Epithelial cell of proximal tubule (primary cell): ENCODE results near the gene KRTAP5-4. TPM values are rescaled to one million over a fixed set of nuclear protein-coding genes. Genes with fewer than 3 reads are reported as not detected.
"Not testable (repeated sequence)": the region's sequence is repeated elsewhere in the genome, so short reads cannot be mapped to it uniquely, and the experiment has no call there.

Experiments used
- DNase-seq: peaks from one replicate; pipeline ENCODE4 v3.0.0-alpha.2; 2011; ENCODE audit warnings: low read depth
- H3K4me3 ChIP-seq: 2 replicates; pipeline ENCODE4 v1.5.1; 2011; ENCODE audit warnings: low read depth, mild to moderate bottlenecking, low read length
- CTCF ChIP-seq: conservative IDR thresholded peaks from 2 replicates; pipeline ENCODE4 v1.5.1; 2012; ENCODE audit warnings: low read depth, mild to moderate bottlenecking, low read length
- total RNA-seq: library from RNA; depleted of rRNA; stranded (reverse); fragments of >200 nt; gene quantifications from 2 replicates; pipeline ENCODE4 v1.2.3, GENCODE V29; 2015

Gene KRTAP5-4
- total RNA-seq, 1 donor from 2014 or later, result not detected

- H3K4me3 ChIP-seq, result no peak overlapping the region
- no peak for TF ChIP-seq CTCF
- DNase-seq, result no peak
These were observed 2.7 kb upstream of the KRTAP5-4 start for GRCh38 chr11:1624621-1625020.

- no peak for DNase-seq
- no peak for TF ChIP-seq CTCF
- no peak overlapping the region for H3K4me3 ChIP-seq
These were observed 1.8 kb upstream of the KRTAP5-4 start for GRCh38 chr11:1623716-1624115.

GRCh38 chr11:1619449-1619848 is 2.5 kb downstream of the KRTAP5-4 start:
- no peak for TF ChIP-seq CTCF
- no peak for DNase-seq
- H3K4me3 ChIP-seq, result no peak overlapping the region

GRCh38 chr11:1618231-1618630 is 3.7 kb downstream of the KRTAP5-4 start:
- no peak for TF ChIP-seq CTCF

GRCh38 chr11:1608363-1608762 is 13.6 kb downstream of the KRTAP5-4 start, which contains the start of gene KRTAP5-3:
Gene KRTAP5-3 (minus strand): TSS chr11:1608463. CDS start chr11:1608385, 78 bp downstream.
- no peak within 1 kb of the TSS for H3K4me3 ChIP-seq
- no peak for DNase-seq
- no peak for TF ChIP-seq CTCF

More at GRCh38 chr11:1618231-1618630, 3.7 kb downstream of the KRTAP5-4 start:
- no peak overlapping the region for H3K4me3 ChIP-seq
- no peak for DNase-seq

GRCh38 chr11:1607901-1608300 is 14.0 kb downstream of the KRTAP5-4 start:
- not testable (repeated sequence) for H3K4me3 ChIP-seq, DNase-seq

- DNase-seq, H3K4me3 ChIP-seq: not testable (repeated sequence)
These were observed 14.6 kb downstream of the KRTAP5-4 start for GRCh38 chr11:1607156-1607845.

GRCh38 chr11:1605923-1606322 is 16.0 kb downstream of the KRTAP5-4 start:
- DNase-seq, H3K4me3 ChIP-seq: not testable (repeated sequence)
